Mammary epithelial cell (primary cell): Measurements from ENCODE around the gene SLC31A1.

ENCODE experiments used
- CTCF ChIP-seq, 2 donors: IDR thresholded peaks in 1 of 2; conservative IDR thresholded peaks in 1 of 2; 2 replicates each; pipeline ENCODE4 v1.5.1; 2011 to 2012; ENCODE audit warnings: inconsistent platforms in 2 of 2, low read length in 2 of 2, mild to moderate bottlenecking in 2 of 2, control low read depth in 1 of 2, low read depth in 1 of 2; ENCODE audit not compliant: insufficient read depth in 1 of 2; ENCODE audit errors: extremely low read depth in 1 of 2
- EZH2 ChIP-seq: IDR thresholded peaks from 2 replicates; pipeline ENCODE4 v1.6.1; 2012; ENCODE audit warnings: low read length, inconsistent platforms, borderline replicate concordance

GRCh38 chr9:113228130-113228665, 6.9 kb downstream of the SLC31A1 start:
- TF ChIP-seq CTCF (conservative IDR thresholded peaks at IDR 0.05 in 1 of 2, IDR thresholded peaks at IDR 0.05 in 1 of 2; ENCODE audit: extremely low read depth in 1 of 2, insufficient read depth in 1 of 2, low read depth in 1 of 2, low read length in 2 of 2) (no peak), EZH2 (no peak)
